Stimulated activated naive CD4-positive, alpha-beta T cell treated with Interleukin-2 at 50 U/mL for 16 hours (primary cell): ENCODE data around the gene WNT7B.

Experiments
- DNase-seq: peaks from one replicate; lab custom pipeline; 2025; lab: John Stamatoyannopoulos, UW

Gene WNT7B

DNA sequence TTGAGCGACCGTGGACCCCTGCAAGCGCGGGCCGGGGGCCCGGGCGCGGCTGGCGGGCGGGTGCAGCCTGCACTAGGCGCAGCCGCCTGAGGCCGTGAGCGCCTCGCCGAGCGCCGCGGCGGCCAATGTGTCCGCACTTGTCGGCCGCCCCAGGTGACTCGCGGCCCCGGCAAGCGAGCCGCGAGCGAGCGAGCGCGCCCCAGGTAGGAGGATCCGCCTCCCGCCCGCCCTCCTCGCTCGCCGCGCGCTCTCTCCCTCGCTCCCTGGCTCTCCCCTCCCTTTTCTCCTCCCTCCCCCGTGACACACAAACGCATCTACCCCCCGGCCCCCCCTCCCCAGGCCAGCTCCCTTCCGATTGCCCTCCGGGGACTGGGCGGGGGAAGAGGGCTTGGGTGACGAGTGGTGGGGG lies at the start of gene WNT7B:
TSS of gene WNT7B (minus strand) at position 160 of the 409 bp plus-strand sequence. CDS start 408 bp downstream, outside the sequence.
- peak; percentile 11 for DNase-seq

DNA sequence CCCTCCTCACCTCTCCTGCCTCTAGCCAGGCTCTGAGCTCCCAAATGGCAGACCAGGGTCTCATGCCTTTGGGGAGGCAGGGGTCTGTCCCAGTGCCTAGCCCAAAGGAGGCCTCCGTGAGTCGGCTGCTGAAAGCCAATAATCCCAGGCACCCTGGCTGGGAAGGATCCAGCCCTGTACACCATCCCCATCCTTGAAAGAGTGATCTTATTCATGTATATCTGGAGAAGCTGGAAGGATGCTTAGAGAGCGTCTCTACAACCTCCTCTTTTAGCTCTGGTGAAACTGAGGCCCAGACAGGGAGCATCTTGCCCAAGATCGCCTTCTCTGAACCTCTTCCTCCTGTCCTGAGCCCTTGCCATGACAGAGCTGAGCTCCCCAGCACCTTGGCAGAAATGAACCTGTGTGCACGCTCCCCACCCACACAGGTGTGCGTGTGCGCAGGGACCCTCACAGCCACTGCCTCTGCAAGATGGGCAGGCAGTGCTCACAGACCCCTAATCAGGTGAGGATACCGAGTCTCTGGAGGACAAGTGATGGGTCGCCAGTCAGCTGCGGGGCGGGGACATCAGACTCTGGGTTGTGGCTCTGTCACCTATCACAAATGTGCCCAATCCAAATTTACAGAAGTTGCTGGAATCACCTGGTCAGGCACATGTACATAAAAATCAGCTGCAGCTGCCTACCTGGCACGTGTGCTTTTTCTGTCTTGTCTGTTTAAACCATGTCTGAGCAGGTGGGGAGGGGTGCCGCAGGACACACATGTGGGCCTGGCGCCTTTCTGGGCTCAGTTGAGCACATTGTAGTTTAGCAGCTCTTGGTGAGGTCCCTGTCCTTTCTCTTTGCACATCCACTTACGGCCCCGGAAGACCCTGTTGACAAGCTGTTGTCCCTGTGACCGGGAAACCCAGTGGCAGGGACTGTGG lies 49.3 kb upstream of the WNT7B start:
- DNase-seq: no peak

DNA sequence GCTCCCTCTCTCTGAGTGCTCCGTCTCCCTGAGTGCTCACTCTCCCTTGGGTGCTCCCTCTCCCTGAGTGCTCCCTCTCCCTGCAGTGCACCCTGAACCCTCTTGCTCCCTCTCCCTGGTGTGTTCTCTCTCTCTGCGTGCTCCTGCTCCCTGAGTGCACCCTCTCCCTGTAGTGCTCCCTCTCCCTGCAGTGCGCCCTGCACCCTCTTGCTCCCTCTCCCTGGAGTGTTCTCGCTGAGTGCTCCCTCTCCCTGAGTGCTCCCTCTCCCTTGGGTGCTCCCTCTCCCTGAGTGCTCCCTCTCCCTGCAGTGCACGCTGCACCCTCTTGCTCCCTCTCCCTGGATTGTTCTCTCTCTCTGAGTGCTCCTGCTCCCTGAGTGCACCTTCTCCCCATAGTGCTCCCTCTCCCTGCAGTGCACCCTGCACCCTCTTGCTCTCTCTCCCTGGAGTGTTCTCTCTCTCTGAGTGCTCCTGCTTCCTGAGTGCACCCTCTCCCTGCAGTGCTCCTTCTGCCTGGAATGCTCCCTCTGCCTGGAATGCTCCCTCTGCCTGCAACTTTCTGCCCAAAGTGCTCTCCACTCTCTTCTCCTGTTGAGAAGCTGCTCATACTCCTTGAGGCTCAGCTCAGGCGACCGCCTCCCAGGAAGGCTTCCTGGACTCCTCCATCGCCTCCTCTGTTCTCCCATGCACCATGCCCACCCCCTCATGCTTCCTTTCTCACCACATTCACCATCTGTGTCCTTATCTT lies 48.4 kb upstream of the WNT7B start:
- no peak for DNase-seq

DNA sequence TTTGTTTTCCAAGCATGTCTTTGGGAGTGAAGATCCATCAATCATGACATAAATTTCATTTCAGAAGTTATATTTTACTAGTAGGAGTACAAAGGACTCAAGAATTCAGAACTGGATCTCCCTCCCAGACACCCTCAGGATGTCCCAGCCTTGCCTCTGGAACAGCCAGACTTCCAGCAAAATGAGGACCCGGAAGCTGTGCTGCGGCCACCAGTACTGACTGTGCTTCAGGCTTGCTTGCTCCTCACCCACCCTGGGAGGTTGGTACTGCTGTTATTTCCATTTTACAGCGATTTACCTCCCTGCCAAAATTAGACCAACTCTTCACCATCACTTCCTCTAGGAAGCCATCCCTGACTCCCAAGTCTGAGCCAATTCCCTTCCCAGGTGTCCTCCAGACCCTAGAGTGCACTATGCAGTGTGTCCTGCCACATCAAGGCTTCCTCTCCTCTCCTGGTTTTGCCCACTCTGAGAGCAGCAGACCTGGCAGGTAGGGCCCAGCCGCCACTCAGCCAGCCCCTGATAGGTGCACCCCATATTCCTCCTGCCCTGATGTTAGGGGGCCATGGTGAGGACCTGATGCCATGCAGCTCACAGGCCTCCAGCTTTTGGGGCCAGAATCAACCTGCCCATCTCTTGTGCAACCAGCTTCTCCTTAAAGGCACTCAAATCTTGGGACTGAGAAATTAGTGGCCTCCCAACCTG lies 47.3 kb upstream of the WNT7B start:
- DNase-seq: no peak

DNA sequence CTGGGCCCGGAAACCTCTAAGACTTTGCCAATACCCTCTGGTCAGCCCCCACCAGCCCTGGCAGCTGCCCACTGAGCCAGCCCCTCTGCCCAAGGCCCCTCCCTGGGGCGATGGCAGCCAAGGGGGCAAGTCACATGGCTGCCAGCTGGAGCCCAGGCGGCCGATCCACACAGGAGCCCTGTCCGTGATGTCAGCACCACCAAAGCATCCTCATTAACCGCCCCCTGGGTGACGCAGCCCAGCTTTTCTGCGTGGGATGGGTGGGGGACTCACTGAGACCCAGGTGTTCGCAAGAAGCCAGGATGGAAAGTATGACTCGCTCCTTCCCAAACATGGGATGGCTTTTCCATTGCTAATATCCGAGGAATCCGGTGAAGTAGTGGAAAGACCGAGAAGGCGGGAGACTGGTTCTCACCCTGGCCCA lies 46.6 kb upstream of the WNT7B start:
- no peak for DNase-seq

DNA sequence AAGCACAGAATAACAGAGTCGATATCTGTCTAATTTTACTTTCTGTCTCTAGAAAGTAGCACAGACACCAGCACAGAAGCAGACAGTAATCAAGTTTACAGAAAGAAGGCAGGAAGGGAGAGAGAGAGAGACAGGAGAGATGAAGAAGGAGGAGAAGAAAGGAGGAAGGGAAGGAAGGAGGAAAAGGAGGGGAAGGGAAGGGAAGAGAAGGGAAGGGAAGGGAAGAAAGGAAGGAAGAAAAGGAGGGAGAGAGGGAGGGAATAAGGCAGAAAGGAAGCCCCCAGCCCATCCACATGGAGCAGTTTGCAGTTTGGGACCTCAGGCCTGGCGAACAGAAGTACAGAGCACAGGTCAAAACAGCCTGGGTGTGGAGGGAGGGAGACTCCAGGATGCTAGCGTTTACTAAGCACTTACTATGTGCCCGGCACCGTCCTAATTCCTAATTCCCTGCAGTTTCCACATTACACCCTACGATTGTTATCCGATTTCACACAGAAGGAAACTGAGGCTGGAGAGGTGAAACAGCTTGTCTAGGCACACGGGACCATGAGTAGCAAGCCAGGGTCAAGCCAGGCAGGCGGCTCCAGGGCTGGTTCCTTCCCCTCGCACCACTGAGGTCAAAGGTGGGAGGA lies 46.0 kb upstream of the WNT7B start:
- DNase-seq: no peak

DNA sequence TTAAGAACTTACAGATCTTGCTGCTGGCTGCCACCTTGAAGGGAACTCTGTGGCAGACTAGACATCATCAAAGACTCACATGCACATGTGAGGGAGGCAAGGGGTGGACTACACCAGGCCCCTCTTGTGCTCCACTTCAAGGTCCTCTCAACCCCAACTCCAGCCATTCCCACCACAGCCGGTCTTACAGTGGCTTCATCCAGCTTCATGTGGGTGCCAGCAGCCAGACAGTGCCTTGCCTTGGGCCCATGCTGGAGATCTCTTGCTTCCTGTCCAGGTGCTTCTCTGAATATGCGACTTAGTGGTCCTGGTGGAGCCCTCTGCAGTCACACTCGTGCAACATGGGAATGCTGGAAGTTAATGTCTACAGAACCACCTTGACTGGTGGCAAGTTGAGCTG lies 44.6 kb upstream of the WNT7B start:
- DNase-seq: no peak

DNA sequence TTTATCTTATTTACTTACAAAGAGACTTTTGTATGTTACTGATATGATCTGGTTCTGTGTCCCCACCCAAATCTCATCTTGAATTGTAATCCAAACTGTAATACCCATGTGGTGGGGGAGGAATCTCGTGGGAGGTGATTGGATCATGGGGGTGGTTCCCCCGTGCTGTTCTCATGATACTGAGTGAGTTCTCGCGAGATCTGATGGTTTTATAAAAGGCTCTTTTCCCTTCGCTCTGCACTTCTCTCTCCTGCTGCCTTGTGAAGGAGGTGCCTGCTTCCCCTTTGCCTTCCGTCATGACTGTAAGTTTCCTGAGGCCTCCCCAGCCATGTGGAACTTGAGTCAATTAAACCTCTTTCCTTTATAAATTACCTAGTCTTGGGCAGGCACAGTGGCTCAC lies 42.4 kb upstream of the WNT7B start:
- no peak for DNase-seq

DNA sequence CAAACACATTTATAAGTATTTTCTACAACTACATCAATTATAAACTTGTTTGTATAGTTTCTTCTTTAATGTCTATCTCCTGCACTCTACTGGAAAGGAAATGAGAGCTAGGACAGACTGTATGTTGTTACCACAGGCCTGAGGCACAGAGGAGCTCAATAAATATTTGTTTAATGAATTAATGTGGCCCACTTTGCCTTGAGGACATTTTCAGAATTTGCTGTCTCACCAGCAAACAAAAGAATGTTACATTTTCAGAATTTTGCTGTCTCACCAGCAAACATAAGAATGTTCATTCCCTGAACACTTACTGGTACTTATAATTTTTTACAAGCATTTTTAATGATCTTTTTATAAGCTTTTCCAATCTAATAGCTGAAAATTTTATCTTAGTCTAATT lies 41.9 kb upstream of the WNT7B start:
- DNase-seq: no peak

DNA sequence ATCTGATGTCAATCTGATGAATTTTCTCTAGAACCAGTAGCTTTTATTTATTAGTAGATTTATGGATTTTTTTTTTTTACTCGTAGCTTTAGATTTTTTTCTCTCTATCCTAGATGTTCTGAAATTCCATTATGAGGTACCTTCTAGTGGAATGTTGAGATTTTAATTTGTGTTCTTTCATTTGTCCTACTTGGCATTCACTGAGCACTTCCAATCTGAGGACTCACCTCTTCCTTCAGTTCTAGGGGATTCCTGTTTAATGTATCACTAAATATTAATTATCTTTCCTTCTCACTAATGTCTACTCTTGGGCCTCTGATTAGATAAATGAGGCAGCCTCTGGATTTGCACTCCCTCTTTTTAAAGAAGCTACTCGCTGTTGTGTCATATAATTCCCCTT lies 40.2 kb upstream of the WNT7B start:
- no peak for DNase-seq

DNA sequence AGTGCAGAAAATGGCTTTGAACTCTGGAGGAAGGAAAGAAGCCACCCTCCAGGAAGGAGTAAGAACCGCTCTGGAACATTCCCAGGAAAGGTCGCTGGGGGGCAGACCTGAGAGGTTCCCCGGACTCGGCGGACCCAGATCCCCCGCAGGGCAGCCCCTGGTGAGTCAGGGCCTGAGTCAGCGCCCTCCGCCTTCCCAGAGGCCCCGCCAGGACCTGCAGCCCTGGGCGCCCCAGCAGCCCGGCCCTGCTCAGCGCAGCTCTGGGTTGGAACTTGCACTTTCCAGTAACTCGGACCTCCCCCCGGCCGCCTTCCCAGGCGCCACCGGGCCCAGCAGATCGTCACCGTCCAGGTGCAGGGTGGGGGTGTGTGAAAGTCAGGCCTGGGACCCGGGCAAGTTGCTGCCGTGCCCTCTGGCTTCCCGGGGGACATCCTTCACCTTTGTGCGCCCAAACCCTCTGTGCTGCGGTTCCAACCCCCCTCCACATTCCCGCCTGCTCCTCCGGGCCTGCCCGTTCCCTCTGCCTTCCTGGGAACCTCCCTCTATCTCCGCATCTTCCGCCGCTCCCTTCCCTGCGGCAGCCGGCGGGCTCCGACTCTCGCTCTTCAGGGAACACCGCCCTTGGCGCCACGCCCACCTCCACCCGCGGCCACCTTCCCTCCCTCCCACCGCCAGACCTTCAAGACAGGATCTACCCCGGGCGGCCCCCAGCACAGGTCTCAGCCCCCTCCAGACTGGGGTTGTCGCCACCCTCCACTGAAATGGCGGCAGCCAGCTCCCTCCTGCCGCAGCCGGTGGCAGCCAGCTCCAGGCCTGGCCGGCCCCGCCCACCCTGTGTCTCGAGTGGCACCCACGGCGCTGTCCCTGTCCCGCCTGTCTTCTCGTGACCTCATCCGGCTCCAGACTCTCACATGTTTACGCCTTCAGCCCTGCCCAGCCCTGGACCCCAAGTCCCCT lies 36.8 kb upstream of the WNT7B start:
- DNase-seq: peak; percentile 90

DNA sequence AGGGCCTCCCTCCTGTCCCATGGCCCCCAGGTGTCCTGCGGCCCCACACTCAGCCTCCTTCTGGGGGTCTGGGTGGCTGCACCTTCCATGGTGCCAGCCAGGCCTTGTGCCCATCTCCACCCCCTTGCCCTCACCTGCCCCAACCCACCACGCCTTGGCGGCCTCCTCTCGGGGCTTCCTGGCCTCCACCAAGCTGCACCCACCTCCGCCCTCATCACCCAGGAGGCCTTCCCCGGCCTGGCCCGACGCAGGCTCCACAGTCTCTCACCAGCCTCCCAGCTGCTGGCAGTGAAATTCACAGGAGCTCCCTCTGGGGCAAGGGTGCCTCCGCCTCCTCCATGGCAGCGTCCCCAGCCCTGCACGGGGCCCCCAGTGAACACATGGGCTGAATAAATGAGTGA lies 35.9 kb upstream of the WNT7B start:
- DNase-seq: no peak

DNA sequence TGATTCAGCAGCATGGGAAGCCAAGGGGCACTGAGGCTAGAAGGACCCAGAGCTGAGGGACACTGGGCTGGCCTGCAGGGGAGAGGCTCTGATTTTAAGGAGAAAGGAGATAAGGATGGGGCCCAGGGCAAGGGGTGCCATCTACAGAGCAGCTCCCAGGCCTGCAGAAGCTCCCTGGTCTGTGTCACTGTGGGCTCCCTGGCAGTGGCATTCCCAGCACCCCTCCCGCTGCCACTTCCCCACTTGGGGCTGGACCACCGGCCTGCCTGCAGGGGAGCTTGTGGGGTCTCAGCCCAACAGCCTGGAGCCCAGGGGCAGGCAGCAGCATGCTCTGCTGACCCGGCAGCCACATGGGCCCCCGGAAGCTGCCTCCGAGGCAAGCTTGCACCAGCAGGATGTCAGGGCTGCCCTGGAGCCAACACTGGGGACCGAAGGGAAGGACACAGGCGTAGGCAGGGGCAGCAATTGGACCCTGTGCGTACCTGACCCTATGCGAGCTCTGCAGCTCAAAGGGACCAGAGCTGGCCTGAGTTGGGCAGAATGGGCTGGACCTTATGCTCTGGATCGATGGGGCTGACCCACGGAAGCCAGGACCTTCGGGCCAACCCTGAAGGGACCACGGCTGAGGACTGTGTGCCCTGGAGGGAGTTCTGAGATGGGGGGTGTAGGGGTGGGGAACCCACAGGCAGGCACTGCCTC lies 35.4 kb upstream of the WNT7B start:
- DNase-seq: no peak

DNA sequence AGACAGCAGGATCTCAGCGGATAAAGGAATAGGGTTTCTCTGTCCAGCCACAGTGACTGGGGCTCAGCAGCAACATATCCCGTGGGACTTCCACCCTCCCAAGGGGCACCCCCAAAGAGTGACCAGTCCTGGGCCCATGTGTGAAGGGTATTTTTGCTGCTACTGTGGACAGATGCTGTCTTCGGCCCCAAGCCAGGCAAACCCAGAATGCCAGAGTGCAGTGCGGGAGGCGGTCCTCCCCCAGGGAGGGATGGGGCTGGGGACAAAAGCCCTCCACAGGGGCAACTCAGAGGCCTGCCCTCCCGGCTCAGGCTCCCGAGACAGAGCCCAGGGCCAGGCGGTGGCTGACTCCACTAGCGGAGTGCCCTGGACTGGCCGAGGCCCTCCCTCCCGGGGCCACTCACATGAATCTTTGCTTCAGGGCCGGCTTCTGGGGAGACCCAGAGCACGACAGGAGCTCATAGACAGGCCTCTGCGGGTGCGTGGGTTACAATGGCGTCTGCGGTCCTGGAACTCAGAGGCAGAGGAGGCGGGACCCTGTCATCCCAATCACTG lies 34.7 kb upstream of the WNT7B start:
- no peak for DNase-seq

DNA sequence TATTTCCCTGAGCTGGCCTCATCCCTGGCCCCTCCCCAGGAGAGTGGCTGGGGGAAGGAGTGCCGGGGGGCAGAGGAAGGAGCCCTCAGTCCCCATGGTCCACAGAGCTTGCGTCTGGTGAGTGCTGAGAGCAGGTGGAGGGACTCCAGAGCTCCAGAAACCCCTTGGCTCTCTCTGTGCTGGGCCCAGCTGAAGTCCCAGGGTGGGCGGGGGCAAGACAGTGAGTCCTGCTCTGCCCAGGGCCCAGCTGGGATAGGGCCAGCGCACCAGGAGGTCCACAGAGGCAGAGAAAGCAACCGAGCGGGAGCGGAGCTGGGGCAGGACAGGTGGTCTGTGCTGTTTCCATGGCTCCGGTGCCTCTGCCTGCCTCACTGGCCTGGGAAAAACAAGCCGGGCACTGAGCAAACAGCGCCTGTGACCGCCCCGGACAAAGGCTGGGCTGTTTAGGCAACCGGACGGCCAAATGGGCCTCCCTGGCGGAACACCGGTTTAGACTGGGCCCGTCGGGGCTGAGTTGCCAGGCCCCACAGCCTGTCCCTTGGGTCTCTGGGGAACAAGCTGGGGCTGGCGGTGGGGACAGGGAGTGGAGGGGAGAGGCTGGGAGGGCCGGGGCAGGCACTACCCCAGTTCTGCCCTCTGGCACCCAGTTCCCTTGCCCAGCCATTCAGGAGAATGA lies 34.1 kb upstream of the WNT7B start:
- no peak for DNase-seq

DNA sequence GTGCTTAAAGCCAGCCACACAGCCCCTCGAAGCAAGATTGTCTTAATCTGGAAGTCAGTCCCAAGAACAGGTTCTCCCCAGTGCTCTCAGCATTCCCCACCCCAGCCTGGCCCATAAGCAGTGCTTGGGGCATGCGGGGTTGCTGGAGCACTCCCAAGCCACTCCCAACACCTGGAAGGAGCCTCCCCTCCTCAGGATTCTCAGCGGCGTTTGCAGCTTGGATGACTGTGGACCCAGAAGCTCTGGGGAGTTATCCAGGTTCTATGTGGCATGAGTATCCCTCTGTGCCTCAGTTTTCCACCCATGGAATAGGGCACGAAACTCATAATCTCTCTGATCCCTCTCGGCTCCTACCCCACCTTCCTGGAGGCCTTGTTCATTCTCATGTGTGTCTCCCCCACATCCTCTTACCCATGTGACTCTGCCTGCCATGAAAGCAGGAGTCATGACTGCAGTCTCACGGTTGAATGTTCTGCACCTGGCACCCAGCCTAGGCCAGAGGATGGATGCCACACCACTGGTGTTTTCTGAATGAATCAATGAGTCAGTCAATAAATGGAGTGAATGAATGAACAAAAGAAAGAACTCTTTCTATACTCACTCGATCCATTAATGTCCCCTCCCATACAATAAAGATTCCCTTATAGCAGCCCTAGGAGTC lies 33.4 kb upstream of the WNT7B start:
- no peak for DNase-seq

DNA sequence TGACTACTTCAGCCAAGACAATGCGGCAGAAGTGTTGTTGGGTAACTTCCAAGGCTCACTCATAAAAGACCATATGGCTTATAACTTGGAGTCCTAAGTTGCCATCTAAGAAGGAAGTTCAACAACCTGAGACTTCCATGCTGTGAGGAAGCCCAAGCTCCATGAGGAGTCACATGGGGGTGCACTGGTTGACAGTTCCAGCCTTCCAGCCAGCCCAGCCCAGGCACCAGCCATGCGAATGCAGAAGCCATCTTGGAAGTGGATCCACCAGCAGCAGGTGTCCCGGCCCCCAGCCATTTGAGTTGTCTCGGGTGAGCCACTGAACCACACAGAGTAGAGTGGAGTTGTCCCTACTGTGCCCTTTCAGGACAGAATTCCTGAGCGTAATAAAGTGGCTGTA lies 32.8 kb upstream of the WNT7B start:
- no peak for DNase-seq

DNA sequence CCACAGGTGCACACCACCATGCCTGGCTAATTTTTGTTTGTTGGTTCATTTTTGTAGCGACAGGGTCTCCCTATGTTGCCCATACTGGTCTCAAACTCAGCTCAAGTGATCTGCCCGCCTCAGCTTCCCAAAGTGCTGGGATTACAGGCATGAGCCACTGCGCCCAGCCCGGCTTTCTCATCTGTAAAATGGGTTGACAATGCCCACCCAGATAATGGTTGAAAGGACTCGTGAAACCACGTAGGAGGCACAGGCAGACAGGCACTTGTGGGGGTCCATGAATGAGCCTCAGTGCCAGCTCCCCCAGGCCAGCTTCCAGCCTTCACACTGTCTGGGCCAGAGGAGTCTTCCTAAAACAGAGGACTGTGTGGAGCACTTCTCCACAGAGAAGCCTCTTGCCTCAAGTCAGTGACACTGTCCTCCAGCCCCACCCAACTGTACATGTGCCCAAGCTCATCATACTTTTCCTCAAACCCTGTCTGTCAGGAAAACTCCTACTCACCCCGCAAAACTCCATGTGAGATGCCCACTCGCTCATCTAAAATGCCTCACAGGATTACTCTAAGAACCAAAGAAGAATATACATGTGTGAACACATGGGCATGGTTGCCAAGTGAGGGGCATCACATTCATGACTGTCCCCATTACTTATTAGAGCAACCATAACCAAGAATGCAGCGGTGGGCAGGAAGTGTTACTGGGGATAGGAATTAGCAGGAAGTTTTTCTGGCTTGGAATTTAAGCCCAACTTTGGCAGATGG lies 32.1 kb upstream of the WNT7B start:
- DNase-seq: no peak
